CD14-positive monocyte (primary cell): ENCODE results near the gene RAB5IF. TPM values are rescaled to one million over a fixed set of nuclear protein-coding genes. Genes with fewer than 3 reads are reported as not detected.
"Not testable (repeated sequence)": the region's sequence is repeated elsewhere in the genome, so short reads cannot be mapped to it uniquely, and the experiment has no call there.

ENCODE experiments used
- DNase-seq, 3 donors: peaks; one replicate each; pipeline ENCODE4 v3.0.0-alpha.2; 2011 to 2022
- H2AFZ ChIP-seq: 2 replicates; pipeline ENCODE4 v1.6.0; 2012; ENCODE audit warnings: mild to moderate bottlenecking, low read depth, low read length, inconsistent platforms; ENCODE audit not compliant: insufficient read depth, poor library complexity, severe bottlenecking
- H3K27ac ChIP-seq, 2 donors: 1 replicate in 1 of 2; 2 replicates in 1 of 2; pipeline ENCODE4 v1.5.1; 2012 to 2013; ENCODE audit warnings: low read length in 2 of 2, control low read depth in 1 of 2, inconsistent platforms in 1 of 2, low read depth in 1 of 2, mild to moderate bottlenecking in 1 of 2
- H3K27me3 ChIP-seq, 2 donors: one replicate each; pipeline versions ENCODE4 v1.6.0 to v1.6.1; 2011 to 2013; ENCODE audit warnings: low read length in 2 of 2; ENCODE audit not compliant: control insufficient read depth in 2 of 2, insufficient read depth in 2 of 2
- H3K36me3 ChIP-seq, 2 donors: replicated peaks in 1 of 2; 1 replicate in 1 of 2; 2 replicates in 1 of 2; pipeline versions ENCODE4 v1.5.1 to v1.6.1; 2012 to 2013; ENCODE audit warnings: low read length in 2 of 2, control low read depth in 1 of 2, inconsistent platforms in 1 of 2, mild to moderate bottlenecking in 1 of 2; ENCODE audit not compliant: insufficient read depth in 2 of 2, control insufficient read depth in 1 of 2
- H3K4me1 ChIP-seq, 2 donors: 1 replicate in 1 of 2; 2 replicates in 1 of 2; pipeline versions ENCODE4 v1.5.1 to v1.6.1; 2012 to 2013; ENCODE audit warnings: low read length in 2 of 2, control low read depth in 1 of 2, inconsistent platforms in 1 of 2, mild to moderate bottlenecking in 1 of 2, moderate library complexity in 1 of 2; ENCODE audit not compliant: insufficient read depth in 2 of 2, control insufficient read depth in 1 of 2
- H3K4me2 ChIP-seq: replicated peaks from 2 replicates; pipeline ENCODE3; 2012; ENCODE audit warnings: low read length, moderate library complexity, mild to moderate bottlenecking; ENCODE audit not compliant: poor library complexity, severe bottlenecking; ENCODE audit errors: extremely low read depth
- H3K4me3 ChIP-seq, 3 experiments: fragments of 200-600 bp in 1 of 3; sonication (generic) in 1 of 3; replicated peaks in 1 of 3; 1 replicate in 2 of 3; 2 replicates in 1 of 3; pipeline ENCODE4 v1.5.1; 2011 to 2013; ENCODE audit warnings: low read length in 3 of 3, mild to moderate bottlenecking in 3 of 3, control low read depth in 2 of 3, low read depth in 2 of 3, inconsistent platforms in 1 of 3, moderate library complexity in 1 of 3
- H3K79me2 ChIP-seq: 2 replicates; pipeline ENCODE4 v1.6.0; 2012; ENCODE audit warnings: mild to moderate bottlenecking, control low read depth, inconsistent platforms, low read length, moderate library complexity; ENCODE audit not compliant: insufficient read depth
- H3K9ac ChIP-seq: 2 replicates; pipeline ENCODE4 v1.6.0; 2017; ENCODE audit warnings: low read length, mild to moderate bottlenecking; ENCODE audit not compliant: insufficient read depth, poor library complexity, severe bottlenecking
- H3K9me3 ChIP-seq, 2 donors: replicated peaks in 1 of 2; 1 replicate in 1 of 2; 2 replicates in 1 of 2; pipeline versions ENCODE4 v1.5.1 to v1.6.1; 2012 to 2013; ENCODE audit warnings: low read length in 2 of 2, control low read depth in 1 of 2; ENCODE audit not compliant: control insufficient read depth in 1 of 2, insufficient read depth in 1 of 2
- H4K20me1 ChIP-seq: 2 replicates; pipeline ENCODE4 v1.6.0; 2012; ENCODE audit warnings: mild to moderate bottlenecking, low read length, control low read depth, moderate library complexity; ENCODE audit not compliant: insufficient read depth
- H3K27ac Mint-ChIP-seq, 7 donors: one replicate each; pipeline ENCODE4 v1.8.0; 2020; ENCODE audit warnings: mild to moderate bottlenecking in 7 of 7, mixed read lengths in 7 of 7, moderate library complexity in 6 of 7, inconsistent platforms in 2 of 7
- H3K27me3 Mint-ChIP-seq, 3 donors: one replicate each; pipeline ENCODE4 v1.8.0; 2021 to 2022; ENCODE audit warnings: low read depth in 3 of 3, mild to moderate bottlenecking in 3 of 3, mixed read lengths in 3 of 3, moderate library complexity in 3 of 3, inconsistent platforms in 1 of 3
- H3K36me3 Mint-ChIP-seq, 2 donors: one replicate each; pipeline ENCODE4 v1.8.0; 2020; ENCODE audit warnings: mixed read lengths in 2 of 2, inconsistent platforms in 1 of 2, mild to moderate bottlenecking in 1 of 2
- H3K4me1 Mint-ChIP-seq: one replicate; pipeline ENCODE4 v1.8.0; 2020; ENCODE audit warnings: mild to moderate bottlenecking, mixed read lengths
- H3K4me3 Mint-ChIP-seq, 2 donors: one replicate each; pipeline ENCODE4 v1.8.0; 2020; ENCODE audit warnings: mild to moderate bottlenecking in 2 of 2, mixed read lengths in 2 of 2, moderate library complexity in 1 of 2
- H3K9me3 Mint-ChIP-seq, 7 donors: one replicate each; pipeline ENCODE4 v1.8.0; 2020 to 2022; ENCODE audit warnings: mixed read lengths in 7 of 7, mild to moderate bottlenecking in 6 of 7, moderate library complexity in 6 of 7, inconsistent platforms in 2 of 7
- CTCF ChIP-seq: fragments of 200-600 bp; IDR thresholded peaks from one replicate; pipeline ENCODE4 v1.8.0; 2022; ENCODE audit warnings: antibody characterized with exemption, mild to moderate bottlenecking
- WGBS: methylation state at CpG from one replicate; pipeline ENCODE4 v1.1.5; 2013; ENCODE audit warnings: missing lambda C conversion rate; ENCODE audit not compliant: insufficient coverage; 5-methylcytosine and 5-hydroxymethylcytosine counted together
- intact Hi-C, 2 donors: fragments of 100-400 bp; cut with micrococcal nuclease; formaldehyde crosslinking; loops; one replicate each; pipeline versions ENCODE4 v1.15.0 to v1.15.1; 2023
- polyA plus RNA-seq, 3 donors: library from polyadenylated mRNA; depleted of rRNA in 1 of 3; unstranded in 2 of 3; stranded (reverse) in 1 of 3; fragments of 300-500 nt in 2 of 3; fragments of >200 nt in 1 of 3; fragmentation: Illumina TruSeq in 2 of 3; gene quantifications; 1 replicate in 2 of 3; 2 replicates in 1 of 3; pipeline ENCODE4 v1.2.3, GENCODE V29; 2012 to 2021

Gene RAB5IF
- polyA plus RNA-seq, 3 donors, result 325 to 790 (median 757) TPM

DNA sequence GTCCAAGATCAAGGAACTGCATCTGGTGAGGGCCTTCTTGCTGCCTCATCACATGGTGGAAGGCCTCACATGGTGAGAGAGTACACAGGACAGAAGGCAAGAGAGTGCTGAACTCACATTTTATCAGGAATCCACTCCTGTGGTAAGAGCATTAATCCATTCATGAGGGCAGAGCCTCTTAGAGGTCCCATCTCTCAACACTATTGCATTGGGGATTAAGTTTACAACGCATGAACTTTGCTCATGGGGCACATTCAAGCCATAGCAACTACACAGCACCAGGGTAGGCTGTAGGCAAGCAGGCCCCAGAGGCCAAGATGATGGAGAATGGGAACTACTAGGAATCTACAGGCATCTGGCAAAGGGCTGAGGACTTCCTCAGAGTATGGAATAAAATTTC is 42.2 kb upstream of the RAB5IF start:
- Histone ChIP-seq H3K36me3 (no peaks in the 10 kb centered on the region), H2AFZ (no peak overlapping the region), H3K4me1 (no peaks in the 10 kb centered on the region), H3K4me2 (no peak overlapping the region), H3K27me3 (no peaks in the 10 kb centered on the region), H3K4me3 (no peak overlapping the region), H3K79me2 (no peaks in the 10 kb centered on the region), H3K9me3 (peaks cover 5 to 13% of the 10 kb centered on the region in 2 donors), H3K27ac (no peak overlapping the region), H3K9ac (no peak overlapping the region), H4K20me1 (no peaks in the 10 kb centered on the region)
- no CpG with 5 or more reads among the region's 1 CpG for whole genome bisulfite sequencing
- Mint-ChIP-seq H3K27me3 (peaks cover 0 to 2% (median 0%) of the 10 kb centered on the region in 3 donors), H3K4me1 (no peaks in the 10 kb centered on the region), H3K27ac (peak overlapping the region in 1 of 7 donors; percentile 28), H3K9me3 (peaks cover 6 to 15% (median 7%) of the 10 kb centered on the region in 7 donors), H3K36me3 (no peaks in the 10 kb centered on the region), H3K4me3 (no peak overlapping the region)
- DNase-seq, result no peak
- TF ChIP-seq CTCF, result no peak
- intact Hi-C loops, result no loop called here

DNA sequence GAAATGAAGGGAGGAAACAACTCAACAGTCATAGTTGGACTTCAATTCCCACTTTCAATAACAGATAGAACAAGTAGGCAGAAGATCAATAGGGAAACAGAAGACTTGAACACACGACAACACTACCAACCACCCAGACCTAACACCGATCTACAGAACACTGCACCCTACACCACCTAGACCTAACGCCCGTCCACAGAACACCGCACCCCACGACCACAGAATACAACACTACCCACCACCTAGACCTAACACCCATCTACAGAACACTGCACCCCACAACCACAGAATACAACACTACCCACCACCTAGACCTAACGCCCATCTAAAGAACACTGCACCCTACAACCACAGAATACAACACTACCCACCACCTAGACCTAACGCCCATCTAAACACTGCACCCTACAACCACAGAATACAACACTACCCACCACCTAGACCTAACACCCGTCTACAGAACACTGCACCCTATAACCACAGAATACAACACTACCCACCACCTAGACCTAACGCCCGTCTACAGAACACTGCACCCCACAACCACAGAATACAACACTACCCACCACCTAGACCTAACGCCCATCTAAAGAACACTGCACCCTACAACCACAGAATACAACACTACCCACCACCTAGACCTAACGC is 41.4 kb upstream of the RAB5IF start:
- H3K4me3 Mint-ChIP-seq, H3K27me3 Mint-ChIP-seq, H3K4me1 Mint-ChIP-seq, H4K20me1 ChIP-seq, H2AFZ ChIP-seq, H3K79me2 ChIP-seq, H3K27me3 ChIP-seq, intact Hi-C loops, H3K36me3 Mint-ChIP-seq, H3K9ac ChIP-seq, H3K4me2 ChIP-seq, H3K36me3 ChIP-seq, DNase-seq, H3K4me3 ChIP-seq, H3K27ac ChIP-seq, H3K4me1 ChIP-seq, H3K27ac Mint-ChIP-seq: not testable (repeated sequence)
- 96% methylated on average over 6 of the region's 13 CpGs for WGBS
- peaks cover 5 to 13% of the 10 kb centered on the region in 2 donors for H3K9me3 ChIP-seq
- H3K9me3 Mint-ChIP-seq, result peaks cover 6 to 15% (median 7%) of the 10 kb centered on the region in 7 donors

- H3K27me3 Mint-ChIP-seq, H3K27ac Mint-ChIP-seq, H2AFZ ChIP-seq, DNase-seq, H4K20me1 ChIP-seq, H3K4me2 ChIP-seq, intact Hi-C loops, H3K27ac ChIP-seq, H3K9ac ChIP-seq, H3K36me3 Mint-ChIP-seq, H3K79me2 ChIP-seq, H3K27me3 ChIP-seq, H3K4me3 Mint-ChIP-seq, H3K36me3 ChIP-seq, H3K4me1 Mint-ChIP-seq, H3K4me3 ChIP-seq, H3K4me1 ChIP-seq: not testable (repeated sequence)
- H3K9me3 Mint-ChIP-seq, result peaks cover 6 to 15% (median 7%) of the 10 kb centered on the region in 7 donors
- 94% methylated on average over 6 of the region's 6 CpGs for WGBS
- H3K9me3 ChIP-seq, result peaks cover 5 to 13% of the 10 kb centered on the region in 2 donors
Observed at GRCh38 chr20:36564726-36565121, 40.9 kb upstream of the RAB5IF start.
